ENCODE measurements around the gene RGS3. TPM values are rescaled to one million over a fixed set of nuclear protein-coding genes. Genes with fewer than 3 reads are reported as not detected.
A peak's percentile ranks its signal among the peaks of the same experiment; 100 is the strongest.

The RGS3 gene
- total RNA-seq, 2 experiments from 2014 or later, result 51.0 to 51.5 TPM

DNA sequence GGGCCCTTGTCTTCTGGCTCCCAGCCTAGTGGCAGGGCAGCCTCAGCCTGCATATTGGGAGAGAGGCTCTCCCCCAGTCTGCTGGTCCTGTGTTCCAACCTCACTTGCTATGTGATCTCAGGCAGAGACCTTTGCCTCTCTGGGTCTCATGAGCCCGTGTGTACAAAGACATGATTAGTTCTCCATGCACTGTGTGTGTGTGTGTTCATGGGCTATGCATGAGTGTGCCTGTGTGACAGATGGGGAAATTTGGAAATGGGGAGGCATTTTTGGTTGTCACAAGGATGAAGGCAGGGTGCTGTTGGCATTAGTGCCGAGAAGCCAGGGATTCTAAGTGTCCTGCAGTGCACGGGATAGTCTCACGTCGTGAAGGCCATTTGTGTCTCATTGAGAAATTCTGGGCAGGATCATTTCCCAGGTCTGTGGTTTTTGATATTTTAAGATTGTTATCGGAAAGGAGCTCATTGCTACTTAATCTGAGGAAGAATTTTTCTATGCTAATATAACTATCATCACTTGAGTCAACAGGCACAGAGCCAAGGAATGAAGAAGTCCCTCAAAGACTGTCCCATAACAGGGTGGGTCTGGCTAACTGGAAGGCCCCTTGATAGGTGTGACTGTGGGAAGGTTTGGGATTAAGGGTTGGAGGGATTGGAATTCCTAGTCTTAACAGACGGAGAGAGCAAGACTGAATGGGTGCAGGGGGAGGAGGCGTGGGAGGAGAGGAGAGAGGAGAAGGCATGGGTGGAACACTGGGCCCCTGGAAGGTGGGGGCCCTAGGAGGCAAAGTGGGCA is 168.5 kb downstream of the RGS3 start:
- H3K4me1 Mint-ChIP-seq (ENCODE audit: low read depth), result peaks cover 2% of the 10 kb centered on the region
- POLR2A ChIA-PET, result no interaction called here
- CTCF ChIA-PET, result interaction anchor here (1.0 to 2.6 kb wide), 3 partner anchors 9 to 40 kb away, joined by 3 to 8 read pairs (median 7); no protein-coding TSS in a partner anchor
- no peak for DNase-seq
- TF ChIP-seq, protein P1, sequence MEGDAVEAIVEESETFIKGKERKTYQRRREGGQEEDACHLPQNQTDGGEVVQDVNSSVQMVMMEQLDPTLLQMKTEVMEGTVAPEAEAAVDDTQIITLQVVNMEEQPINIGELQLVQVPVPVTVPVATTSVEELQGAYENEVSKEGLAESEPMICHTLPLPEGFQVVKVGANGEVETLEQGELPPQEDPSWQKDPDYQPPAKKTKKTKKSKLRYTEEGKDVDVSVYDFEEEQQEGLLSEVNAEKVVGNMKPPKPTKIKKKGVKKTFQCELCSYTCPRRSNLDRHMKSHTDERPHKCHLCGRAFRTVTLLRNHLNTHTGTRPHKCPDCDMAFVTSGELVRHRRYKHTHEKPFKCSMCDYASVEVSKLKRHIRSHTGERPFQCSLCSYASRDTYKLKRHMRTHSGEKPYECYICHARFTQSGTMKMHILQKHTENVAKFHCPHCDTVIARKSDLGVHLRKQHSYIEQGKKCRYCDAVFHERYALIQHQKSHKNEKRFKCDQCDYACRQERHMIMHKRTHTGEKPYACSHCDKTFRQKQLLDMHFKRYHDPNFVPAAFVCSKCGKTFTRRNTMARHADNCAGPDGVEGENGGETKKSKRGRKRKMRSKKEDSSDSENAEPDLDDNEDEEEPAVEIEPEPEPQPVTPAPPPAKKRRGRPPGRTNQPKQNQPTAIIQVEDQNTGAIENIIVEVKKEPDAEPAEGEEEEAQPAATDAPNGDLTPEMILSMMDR (IDR thresholded peaks at IDR 0.05), result no peak
- no peaks in the 10 kb centered on the region for H3K36me3 Mint-ChIP-seq (ENCODE audit: low read depth)
- intact Hi-C loops (cut with micrococcal nuclease), result no loop called here
- no peak for ATAC-seq
- peaks cover 2% of the 10 kb centered on the region for H3K27me3 Mint-ChIP-seq
- H3K4me3 Mint-ChIP-seq, result no peak overlapping the region
- H3K9me3 Mint-ChIP-seq, result no peaks in the 10 kb centered on the region
- H3K27ac Mint-ChIP-seq, result no peak overlapping the region

DNA sequence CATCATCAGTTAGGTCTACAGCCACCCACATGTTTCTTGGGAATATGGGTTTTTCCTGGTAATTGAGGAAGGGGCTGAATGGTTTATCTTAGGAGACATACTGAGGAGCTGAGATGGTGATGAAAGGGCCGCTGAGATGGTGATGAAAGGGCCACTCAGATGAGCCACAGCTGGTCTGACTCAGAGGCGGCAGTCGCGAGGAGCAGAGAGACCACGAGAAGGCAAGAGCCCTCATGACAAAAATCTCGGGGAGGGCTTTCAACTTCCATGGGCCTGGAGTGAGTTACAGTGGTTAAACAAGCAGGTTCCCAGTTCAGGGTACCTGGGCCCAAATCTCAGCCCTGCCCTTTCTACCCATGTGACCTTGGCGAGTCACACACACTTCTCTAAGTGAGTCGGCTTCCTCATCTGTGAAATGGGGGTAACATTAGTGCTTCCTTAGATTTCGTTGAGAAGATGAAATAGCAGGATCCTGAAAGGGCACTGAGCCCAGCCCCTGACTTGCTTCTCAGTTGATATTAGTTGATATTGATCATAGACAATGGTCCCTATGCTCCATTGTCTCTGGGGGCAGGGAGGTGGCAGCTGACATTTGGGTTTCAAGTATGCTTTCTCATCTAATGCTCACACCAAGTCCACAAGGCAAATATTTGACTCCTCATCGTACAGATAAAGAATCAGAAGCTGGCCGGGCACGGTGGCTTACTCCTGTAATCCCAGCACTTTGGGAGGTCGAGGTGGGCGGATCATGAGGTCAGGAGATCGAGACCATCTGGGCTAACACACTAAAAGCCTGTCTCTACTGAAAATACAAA is 169.5 kb downstream of the RGS3 start:
- Mint-ChIP-seq H3K4me1 (ENCODE audit: low read depth) (peaks cover 2% of the 10 kb centered on the region), H3K4me3 (no peak overlapping the region), H3K27ac (no peak overlapping the region), H3K9me3 (no peaks in the 10 kb centered on the region), H3K27me3 (peaks cover 2% of the 10 kb centered on the region), H3K36me3 (ENCODE audit: low read depth) (no peaks in the 10 kb centered on the region)
- POLR2A ChIA-PET, result interaction anchor here (1.1 kb wide), 1 partner anchor 113 kb away, joined by 3 read pairs; no protein-coding TSS in a partner anchor
- ATAC-seq (peak; percentile 75), DNase-seq (peak; percentile 67)
- intact Hi-C loops (cut with micrococcal nuclease), result no loop called here
- CTCF ChIA-PET, result interaction anchor here (1.0 to 3.1 kb wide), 5 partner anchors 10 to 41 kb away, joined by 3 to 21 read pairs (median 7); no protein-coding TSS in a partner anchor
- TF ChIP-seq, protein P1 (IDR thresholded peaks at IDR 0.05), result no peak

DNA sequence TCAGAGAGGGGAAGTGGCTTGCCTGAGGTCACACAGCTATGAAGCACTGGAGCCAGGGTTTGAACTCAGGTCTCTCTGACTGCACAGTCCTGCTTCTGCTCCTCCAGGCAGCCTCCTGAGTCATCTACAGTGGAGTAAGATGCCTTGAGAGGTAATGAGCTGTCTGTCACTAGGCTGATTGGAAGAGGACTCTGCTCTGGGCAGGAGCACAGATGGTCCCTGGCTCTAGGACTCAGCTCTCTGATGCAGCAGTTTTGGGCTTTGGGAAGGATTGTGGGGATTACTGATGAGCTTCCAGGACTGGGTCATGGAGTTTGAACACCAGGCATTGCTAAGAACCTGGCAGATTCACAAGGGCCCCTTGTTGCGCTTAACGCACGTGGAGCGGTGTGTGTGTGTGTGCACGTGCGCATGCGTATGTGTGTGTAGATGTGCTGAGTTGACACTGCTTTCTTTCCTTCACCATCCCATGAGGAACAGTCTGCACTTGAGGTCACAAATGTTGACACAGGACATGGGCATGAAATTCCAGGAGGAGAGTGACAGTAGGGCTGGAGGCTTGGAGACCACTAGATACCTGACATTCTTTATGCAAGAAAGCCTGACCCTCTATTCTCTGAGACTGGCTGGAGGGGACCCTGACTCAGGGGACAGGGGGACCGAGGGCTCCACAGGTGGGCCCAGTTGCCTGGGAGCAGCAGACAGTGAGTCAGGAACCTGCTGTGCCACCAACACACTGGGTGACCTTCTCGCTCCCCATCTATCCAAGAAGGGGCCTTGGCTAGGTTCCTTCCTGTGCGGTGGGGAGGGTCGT is 170.5 kb downstream of the RGS3 start:
- peaks cover 2% of the 10 kb centered on the region for H3K27me3 Mint-ChIP-seq
- intact Hi-C loops (cut with micrococcal nuclease), result no loop called here
- DNase-seq (no peak), ATAC-seq (peak; percentile 59)
- H3K4me3 Mint-ChIP-seq, result no peak overlapping the region
- no peaks in the 10 kb centered on the region for H3K36me3 Mint-ChIP-seq (ENCODE audit: low read depth)
- no peak overlapping the region for H3K27ac Mint-ChIP-seq
- TF ChIP-seq, protein P1 (IDR thresholded peaks at IDR 0.05), result no peak
- peaks cover 2% of the 10 kb centered on the region for H3K4me1 Mint-ChIP-seq (ENCODE audit: low read depth)
- POLR2A ChIA-PET, result interaction anchor here (1.1 kb wide), 1 partner anchor 114 kb away, joined by 3 read pairs; no protein-coding TSS in a partner anchor
- no peaks in the 10 kb centered on the region for H3K9me3 Mint-ChIP-seq
- CTCF ChIA-PET, result interaction anchor here (0.5 to 3.1 kb wide), 6 partner anchors 12 to 188 kb away, joined by 3 to 21 read pairs (median 5); no protein-coding TSS in a partner anchor

DNA sequence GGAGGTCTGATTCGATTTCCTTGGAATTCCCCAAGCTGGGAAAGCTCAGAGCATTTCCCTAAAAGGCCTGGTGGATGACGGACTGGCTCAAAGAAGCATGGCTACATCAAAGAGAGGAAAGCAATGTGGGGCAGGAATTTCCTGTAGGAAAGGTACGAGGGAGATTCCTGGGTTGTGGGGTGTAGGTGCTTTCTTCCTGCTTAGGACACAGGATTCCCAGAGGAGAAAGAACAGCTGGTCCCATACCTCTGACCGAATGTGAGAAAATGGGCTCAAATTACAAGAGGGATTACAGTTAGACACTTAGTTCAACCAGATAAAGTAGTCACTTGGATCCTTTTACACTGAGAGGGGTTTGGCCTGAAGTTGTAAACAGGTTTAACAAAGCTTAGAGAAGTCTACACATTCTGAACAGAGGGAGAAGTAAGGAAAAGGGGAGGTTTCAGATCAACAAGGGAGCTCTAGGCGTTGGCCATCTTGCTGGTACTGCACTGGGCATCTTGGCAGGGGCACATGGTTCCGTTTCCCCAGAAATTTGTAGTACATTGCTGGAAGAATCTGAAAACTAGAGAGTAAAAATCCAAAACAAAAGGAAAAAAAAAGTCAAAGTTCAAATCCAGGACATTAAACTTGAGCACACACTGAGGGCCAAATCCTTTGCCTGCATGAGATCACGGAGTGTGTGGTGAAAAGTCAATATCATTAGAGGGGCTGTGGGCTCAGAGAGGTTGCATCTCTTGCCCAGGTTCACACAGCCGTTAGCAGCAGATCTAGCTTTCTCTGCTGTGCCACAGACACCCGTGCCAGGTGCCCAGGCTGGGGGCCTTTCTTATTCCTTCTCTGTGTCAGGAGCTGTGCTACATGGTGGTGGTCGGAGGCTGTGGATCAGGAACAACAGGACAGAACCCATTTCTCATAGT is 171.3 kb downstream of the RGS3 start:
- no peaks in the 10 kb centered on the region for H3K9me3 Mint-ChIP-seq
- no peaks in the 10 kb centered on the region for H3K36me3 Mint-ChIP-seq (ENCODE audit: low read depth)
- ChIA-PET CTCF (interaction anchor here (1.0 to 3.1 kb wide), 6 partner anchors 11 to 189 kb away, joined by 3 to 21 read pairs (median 5); no protein-coding TSS in a partner anchor), POLR2A (no interaction called here)
- H3K27me3 Mint-ChIP-seq, result peaks cover 2% of the 10 kb centered on the region
- DNase-seq (no peak), ATAC-seq (no peak)
- intact Hi-C loops (cut with micrococcal nuclease), result no loop called here
- H3K4me3 Mint-ChIP-seq, result no peak overlapping the region
- no peak overlapping the region for H3K27ac Mint-ChIP-seq
- TF ChIP-seq, protein P1 (IDR thresholded peaks at IDR 0.05), result no peak
- H3K4me1 Mint-ChIP-seq (ENCODE audit: low read depth), result peaks cover 2% of the 10 kb centered on the region

Measured in activated CD8-positive, alpha-beta T cell treated with anti-CD3 and anti-CD28 coated beads for 36 hours (primary cell).